OCI-LY3 (cell line): ENCODE measurements around the gene ANXA1.

Experiments used
- H2AFZ ChIP-seq: fragments of 200-600, 300-600 bp; shearing (Covaris generic); 2 replicates; pipeline ENCODE4 v1.6.0; 2014; ENCODE audit warnings: antibody characterized with exemption, low read depth, low read length
- H3K27ac ChIP-seq: fragments of 200-600, 300-600 bp; sonication (generic); 2 replicates; pipeline ENCODE4 v1.5.1; 2014; ENCODE audit warnings: mild to moderate bottlenecking, low read length, moderate library complexity, mixed read lengths
- H3K27me3 ChIP-seq: fragments of 200-600, 300-600 bp; sonication (generic); 2 replicates; pipeline ENCODE4 v1.6.1; 2014; ENCODE audit warnings: low read depth, low read length, mixed read lengths
- H3K36me3 ChIP-seq: fragments of 200-600, 300-600 bp; sonication (generic); replicated peaks from 2 replicates; pipeline ENCODE3; 2014; ENCODE audit warnings: low read depth, low read length, mixed read lengths
- H3K4me1 ChIP-seq: fragments of 300-600, 200-600 bp; sonication (generic); 2 replicates; pipeline ENCODE4 v1.6.1; 2014; ENCODE audit warnings: low read length, mixed read lengths
- H3K4me2 ChIP-seq: fragments of 200-600, 300-600 bp; sonication (generic); 2 replicates; pipeline ENCODE4 v1.6.1; 2014; ENCODE audit warnings: low read length, mixed read lengths
- H3K4me3 ChIP-seq: fragments of 300-600, 200-600 bp; sonication (generic); 2 replicates; pipeline ENCODE4 v1.5.1; 2014; ENCODE audit warnings: antibody characterized with exemption, mild to moderate bottlenecking, low read length, moderate library complexity
- H3K79me2 ChIP-seq: fragments of 300-600, 200-600 bp; shearing (Covaris generic); 2 replicates; pipeline ENCODE4 v1.6.1; 2014; ENCODE audit warnings: mild to moderate bottlenecking, low read length, mixed read lengths
- H3K9ac ChIP-seq: fragments of 300-600, 200-600 bp; shearing (Covaris generic); 2 replicates; pipeline ENCODE4 v1.6.0; 2014; ENCODE audit warnings: mild to moderate bottlenecking, low read length, moderate library complexity
- H3K9me3 ChIP-seq: fragments of 200-600, 300-600 bp; shearing (Covaris generic); 2 replicates; pipeline ENCODE4 v1.6.1; 2014; ENCODE audit warnings: low read length, mixed read lengths; ENCODE audit not compliant: insufficient read depth
- H4K20me1 ChIP-seq: fragments of 200-600, 300-600 bp; sonication (generic); 2 replicates; pipeline ENCODE4 v1.6.1; 2016; ENCODE audit warnings: low read length, mixed read lengths; ENCODE audit not compliant: insufficient read depth
- EZH2phosphoT487 ChIP-seq: fragments of 200-600 bp; shearing (Covaris generic); IDR thresholded peaks from 2 replicates; pipeline ENCODE4 v1.6.1; 2018; ENCODE audit warnings: antibody characterized with exemption, mixed run types, low read depth
- TF ChIP-seq, protein P1 (sequence below): fragments of 200-600, 300-600 bp; sonication (generic); IDR thresholded peaks from 2 replicates; pipeline ENCODE4 v1.5.1; 2014; ENCODE audit warnings: antibody characterized with exemption, low read length, low read depth

The ANXA1 gene

GRCh38 chr9:73158723-73159122 lies 7.1 kb downstream of the ANXA1 start:
- TF ChIP-seq EZH2phosphoT487, result no peak
- TF ChIP-seq, protein P1, sequence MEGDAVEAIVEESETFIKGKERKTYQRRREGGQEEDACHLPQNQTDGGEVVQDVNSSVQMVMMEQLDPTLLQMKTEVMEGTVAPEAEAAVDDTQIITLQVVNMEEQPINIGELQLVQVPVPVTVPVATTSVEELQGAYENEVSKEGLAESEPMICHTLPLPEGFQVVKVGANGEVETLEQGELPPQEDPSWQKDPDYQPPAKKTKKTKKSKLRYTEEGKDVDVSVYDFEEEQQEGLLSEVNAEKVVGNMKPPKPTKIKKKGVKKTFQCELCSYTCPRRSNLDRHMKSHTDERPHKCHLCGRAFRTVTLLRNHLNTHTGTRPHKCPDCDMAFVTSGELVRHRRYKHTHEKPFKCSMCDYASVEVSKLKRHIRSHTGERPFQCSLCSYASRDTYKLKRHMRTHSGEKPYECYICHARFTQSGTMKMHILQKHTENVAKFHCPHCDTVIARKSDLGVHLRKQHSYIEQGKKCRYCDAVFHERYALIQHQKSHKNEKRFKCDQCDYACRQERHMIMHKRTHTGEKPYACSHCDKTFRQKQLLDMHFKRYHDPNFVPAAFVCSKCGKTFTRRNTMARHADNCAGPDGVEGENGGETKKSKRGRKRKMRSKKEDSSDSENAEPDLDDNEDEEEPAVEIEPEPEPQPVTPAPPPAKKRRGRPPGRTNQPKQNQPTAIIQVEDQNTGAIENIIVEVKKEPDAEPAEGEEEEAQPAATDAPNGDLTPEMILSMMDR, result no peak
- Histone ChIP-seq H4K20me1 (no peaks in the 10 kb centered on the region), H3K27ac (no peak overlapping the region), H3K4me2 (no peak overlapping the region), H3K79me2 (no peaks in the 10 kb centered on the region), H3K36me3 (no peaks in the 10 kb centered on the region), H3K9ac (no peak overlapping the region), H3K9me3 (no peaks in the 10 kb centered on the region), H2AFZ (no peak overlapping the region), H3K4me1 (peaks cover 23% of the 10 kb centered on the region), H3K27me3 (peaks cover 12% of the 10 kb centered on the region), H3K4me3 (no peak overlapping the region)

GRCh38 chr9:73160868-73161267 lies 9.2 kb downstream of the ANXA1 start:
- Histone ChIP-seq H4K20me1 (no peaks in the 10 kb centered on the region), H3K4me3 (no peak overlapping the region), H3K27ac (no peak overlapping the region), H2AFZ (no peak overlapping the region), H3K27me3 (no peaks in the 10 kb centered on the region), H3K36me3 (no peaks in the 10 kb centered on the region), H3K4me1 (peaks cover 23% of the 10 kb centered on the region), H3K9me3 (no peaks in the 10 kb centered on the region), H3K9ac (no peak overlapping the region), H3K4me2 (no peak overlapping the region), H3K79me2 (no peaks in the 10 kb centered on the region)
- TF ChIP-seq, protein P1, result no peak
- no peak for TF ChIP-seq EZH2phosphoT487

GRCh38 chr9:73162987-73163768 lies 11.5 kb downstream of the ANXA1 start:
- Histone ChIP-seq H3K9ac (no peak overlapping the region), H2AFZ (no peak overlapping the region), H3K36me3 (no peaks in the 10 kb centered on the region), H3K27me3 (no peaks in the 10 kb centered on the region), H3K27ac (no peak overlapping the region), H3K4me2 (no peak overlapping the region), H3K4me3 (no peak overlapping the region), H3K4me1 (peaks cover 8% of the 10 kb centered on the region; the same call in 1 of the 2 replicates), H3K9me3 (no peaks in the 10 kb centered on the region), H3K79me2 (no peaks in the 10 kb centered on the region), H4K20me1 (no peaks in the 10 kb centered on the region)
- TF ChIP-seq, protein P1, result no peak
- TF ChIP-seq EZH2phosphoT487, result no peak

- Histone ChIP-seq H3K27ac (no peak overlapping the region), H3K27me3 (no peaks in the 10 kb centered on the region), H3K4me3 (no peak overlapping the region), H3K9ac (no peak overlapping the region), H3K4me2 (no peak overlapping the region), H3K79me2 (no peaks in the 10 kb centered on the region), H3K36me3 (no peaks in the 10 kb centered on the region), H3K4me1 (0 out of 2 replicates have a peak, but pooled peaks cover 7% of the 10 kb centered on the region), H4K20me1 (no peaks in the 10 kb centered on the region), H2AFZ (no peak overlapping the region), H3K9me3 (no peaks in the 10 kb centered on the region)
- no peak for TF ChIP-seq EZH2phosphoT487
- TF ChIP-seq, protein P1, result no peak
Observed at GRCh38 chr9:73165911-73166310, 14.2 kb downstream of the ANXA1 start.
